Thoracic aorta (tissue), 2 donors: ENCODE measurements around the gene KRTAP5-3. TPM values are rescaled to one million over a fixed set of nuclear protein-coding genes. Genes with fewer than 3 reads are reported as not detected.

Experiments used
- ATAC-seq: fragments of 150-250 bp; one replicate; pipeline ENCODE4 v1.8.0; 2017; ENCODE audit warnings: low read depth; ENCODE audit not compliant: insufficient number of reproducible peaks, low FRiP score
- DNase-seq: peaks from one replicate; pipeline ENCODE4 v3.0.0-alpha.2; 2020; ENCODE audit warnings: low spot score
- H3K27ac ChIP-seq, 2 donors: fragments of 200-600 bp; sonication (generic); 1 replicate in 1 of 2; 2 replicates in 1 of 2; pipeline ENCODE4 v1.5.1; 2016; ENCODE audit warnings: mild to moderate bottlenecking in 2 of 2, moderate library complexity in 2 of 2
- H3K27me3 ChIP-seq: fragments of 200-600 bp; sonication (generic); replicated peaks from 2 replicates; pipeline ENCODE4 v1.6.0; 2016; ENCODE audit warnings: mild to moderate bottlenecking; ENCODE audit not compliant: insufficient read depth
- H3K36me3 ChIP-seq: fragments of 200-600 bp; sonication (generic); one replicate; pipeline ENCODE4 v1.5.1; 2016
- H3K4me1 ChIP-seq, 2 donors: fragments of 200-600 bp; sonication (generic); 1 replicate in 1 of 2; 2 replicates in 1 of 2; pipeline versions ENCODE4 v1.5.1 to v1.6.0; 2016; ENCODE audit warnings: low read depth in 2 of 2, mild to moderate bottlenecking in 1 of 2; ENCODE audit not compliant: control insufficient read depth in 1 of 2
- H3K4me3 ChIP-seq: fragments of 200-600 bp; sonication (generic); 2 replicates; pipeline ENCODE4 v1.5.1; 2016; ENCODE audit warnings: mild to moderate bottlenecking
- H3K9me3 ChIP-seq: fragments of 200-600 bp; sonication (generic); 2 replicates; pipeline ENCODE4 v1.5.1; 2016
- CTCF ChIP-seq: fragments of 200-600 bp; sonication (generic); IDR thresholded peaks from one replicate; pipeline ENCODE4 v1.5.1; 2019; ENCODE audit warnings: antibody characterized with exemption
- total RNA-seq, 2 donors: library from RNA; depleted of rRNA; stranded (reverse); fragments of >200 nt; gene quantifications; one replicate each; pipeline versions ENCODE4 v1.1.0 to v1.2.3, GENCODE V29; 2016

Gene KRTAP5-3
- total RNA-seq, 2 donors from 2014 or later = not detected

- peak overlapping the region in 1 of 2 donors; percentile 22 for H3K27ac ChIP-seq
- no peaks in the 10 kb centered on the region for H3K9me3 ChIP-seq
- TF ChIP-seq CTCF = no peak
- H3K4me3 ChIP-seq = no peak overlapping the region
- H3K27me3 ChIP-seq = no peaks in the 10 kb centered on the region
- ATAC-seq (no peak), DNase-seq (no peak)
- peaks cover 23% of the 10 kb centered on the region for H3K36me3 ChIP-seq
- peaks cover 17 to 62% of the 10 kb centered on the region in 2 donors for H3K4me1 ChIP-seq
These were observed 45.7 kb downstream of the KRTAP5-3 start for GRCh38 chr11:1562469-1563148.

GRCh38 chr11:1561955-1562354, 46.3 kb downstream of the KRTAP5-3 start:
- H3K9me3 ChIP-seq = no peaks in the 10 kb centered on the region
- peaks cover 18 to 64% of the 10 kb centered on the region in 2 donors for H3K4me1 ChIP-seq
- no peak overlapping the region for H3K27ac ChIP-seq
- H3K27me3 ChIP-seq = no peaks in the 10 kb centered on the region
- no peak overlapping the region for H3K4me3 ChIP-seq
- ATAC-seq = no peak
- no peak for DNase-seq
- TF ChIP-seq CTCF = no peak
- H3K36me3 ChIP-seq = peaks cover 29% of the 10 kb centered on the region

- Histone ChIP-seq H3K36me3 (peaks cover 29% of the 10 kb centered on the region), H3K27ac (peak overlapping the region in 1 of 2 donors; percentile 100), H3K9me3 (no peaks in the 10 kb centered on the region), H3K4me1 (peaks cover 18 to 58% of the 10 kb centered on the region in 2 donors), H3K27me3 (no peaks in the 10 kb centered on the region), H3K4me3 (no peak overlapping the region)
- ATAC-seq (no peak), DNase-seq (no peak)
- TF ChIP-seq CTCF = no peak
These were observed 47.0 kb downstream of the KRTAP5-3 start for GRCh38 chr11:1561266-1561665.

- Histone ChIP-seq H3K27me3 (no peaks in the 10 kb centered on the region), H3K27ac (peak overlapping the region; percentile 75 to 100), H3K36me3 (peaks cover 29% of the 10 kb centered on the region), H3K4me1 (peaks cover 18 to 54% of the 10 kb centered on the region in 2 donors), H3K9me3 (no peaks in the 10 kb centered on the region), H3K4me3 (no peak overlapping the region)
- DNase-seq (no peak), ATAC-seq (no peak)
- no peak for TF ChIP-seq CTCF
These were observed 47.5 kb downstream of the KRTAP5-3 start for GRCh38 chr11:1560649-1561251.

- Histone ChIP-seq H3K9me3 (no peaks in the 10 kb centered on the region), H3K36me3 (peaks cover 29% of the 10 kb centered on the region), H3K27me3 (no peaks in the 10 kb centered on the region), H3K4me3 (peak overlapping the region; percentile 68), H3K4me1 (peaks cover 18 to 47% of the 10 kb centered on the region in 2 donors), H3K27ac (peak overlapping the region; percentile 75 to 100)
- TF ChIP-seq CTCF = no peak
- ATAC-seq = no peak
- no peak for DNase-seq
These were observed 48.1 kb downstream of the KRTAP5-3 start for GRCh38 chr11:1560002-1560648.
